Lower leg skin (tissue), 3 donors: Measurements from ENCODE around the gene HBE1.

ENCODE experiments used
- POLR2A ChIP-seq, 2 donors: fragments of 450-650 bp; IDR thresholded peaks; one replicate each; pipeline ENCODE4 v1.6.1; 2016 to 2017; ENCODE audit warnings: antibody characterized with exemption in 2 of 2, mild to moderate bottlenecking in 1 of 2, moderate library complexity in 1 of 2
- TF ChIP-seq, protein P1 (sequence below), 3 donors: fragments of 450-650 bp; IDR thresholded peaks; one replicate each; pipeline ENCODE4 v1.5.1; 2016; ENCODE audit warnings: antibody characterized with exemption in 3 of 3, mild to moderate bottlenecking in 3 of 3, moderate library complexity in 2 of 3

GRCh38 chr11:5235364-5236095, 34.2 kb downstream of the HBE1 start:
- TF ChIP-seq, protein P1, sequence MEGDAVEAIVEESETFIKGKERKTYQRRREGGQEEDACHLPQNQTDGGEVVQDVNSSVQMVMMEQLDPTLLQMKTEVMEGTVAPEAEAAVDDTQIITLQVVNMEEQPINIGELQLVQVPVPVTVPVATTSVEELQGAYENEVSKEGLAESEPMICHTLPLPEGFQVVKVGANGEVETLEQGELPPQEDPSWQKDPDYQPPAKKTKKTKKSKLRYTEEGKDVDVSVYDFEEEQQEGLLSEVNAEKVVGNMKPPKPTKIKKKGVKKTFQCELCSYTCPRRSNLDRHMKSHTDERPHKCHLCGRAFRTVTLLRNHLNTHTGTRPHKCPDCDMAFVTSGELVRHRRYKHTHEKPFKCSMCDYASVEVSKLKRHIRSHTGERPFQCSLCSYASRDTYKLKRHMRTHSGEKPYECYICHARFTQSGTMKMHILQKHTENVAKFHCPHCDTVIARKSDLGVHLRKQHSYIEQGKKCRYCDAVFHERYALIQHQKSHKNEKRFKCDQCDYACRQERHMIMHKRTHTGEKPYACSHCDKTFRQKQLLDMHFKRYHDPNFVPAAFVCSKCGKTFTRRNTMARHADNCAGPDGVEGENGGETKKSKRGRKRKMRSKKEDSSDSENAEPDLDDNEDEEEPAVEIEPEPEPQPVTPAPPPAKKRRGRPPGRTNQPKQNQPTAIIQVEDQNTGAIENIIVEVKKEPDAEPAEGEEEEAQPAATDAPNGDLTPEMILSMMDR (IDR thresholded peaks at IDR 0.05), result no peak
- TF ChIP-seq POLR2A (IDR thresholded peaks at IDR 0.05), result no peak
